GM21717 (cell line): ENCODE measurements around the gene TADA2A.
"Not testable (repeated sequence)": the region's sequence is repeated elsewhere in the genome, so short reads cannot be mapped to it uniquely, and the experiment has no call there.

Experiments used
- ATAC-seq: cut with Tn5 transposase; IDR thresholded peaks from one replicate; pipeline ENCODE4 v1.9.1; 2021; ENCODE audit warnings: mild to moderate bottlenecking, moderate library complexity; ENCODE audit not compliant: unreplicated experiment

TADA2A gene

GRCh38 chr17:37490022-37490587 lies 83.4 kb downstream of the TADA2A start:
- ATAC-seq = peak; percentile 34

- no peak for ATAC-seq
Measured at GRCh38 chr17:37490638-37491614, 84.2 kb downstream of the TADA2A start.

- ATAC-seq = no peak
Measured at GRCh38 chr17:37492167-37492566, 85.5 kb downstream of the TADA2A start.

GRCh38 chr17:37493249-37494027 lies 86.8 kb downstream of the TADA2A start:
- no peak for ATAC-seq

GRCh38 chr17:37494401-37494831 lies 87.7 kb downstream of the TADA2A start:
- ATAC-seq = no peak

- no peak for ATAC-seq
Measured at GRCh38 chr17:37494971-37495370, 88.3 kb downstream of the TADA2A start.

- no peak for ATAC-seq
Measured at GRCh38 chr17:37500378-37500777, 93.7 kb downstream of the TADA2A start.

- ATAC-seq = no peak
Measured at GRCh38 chr17:37502009-37502936, 95.6 kb downstream of the TADA2A start.

- no peak for ATAC-seq
Measured at GRCh38 chr17:37503148-37503547, 96.5 kb downstream of the TADA2A start.

GRCh38 chr17:37505333-37505732 lies 98.6 kb downstream of the TADA2A start:
- ATAC-seq = no peak

GRCh38 chr17:37506678-37507077 lies 100.0 kb downstream of the TADA2A start:
- no peak for ATAC-seq

- no peak for ATAC-seq
Measured at GRCh38 chr17:37507111-37507510, 100.4 kb downstream of the TADA2A start.

GRCh38 chr17:37510056-37510455 lies 103.4 kb downstream of the TADA2A start:
- ATAC-seq = no peak

GRCh38 chr17:37511642-37512041 lies 105.0 kb downstream of the TADA2A start:
- ATAC-seq = not testable (repeated sequence)

- no peak for ATAC-seq
Measured at GRCh38 chr17:37512442-37513068, 105.9 kb downstream of the TADA2A start.

- ATAC-seq = no peak
Measured at GRCh38 chr17:37513711-37514110, 107.0 kb downstream of the TADA2A start.

GRCh38 chr17:37516127-37516571 lies 109.5 kb downstream of the TADA2A start:
- no peak for ATAC-seq

GRCh38 chr17:37517881-37518280 lies 111.2 kb downstream of the TADA2A start:
- no peak for ATAC-seq

GRCh38 chr17:37518826-37519225 lies 112.1 kb downstream of the TADA2A start:
- no peak for ATAC-seq
